LoVo (cell line): ENCODE data around the gene WDR38.

Experiments used
- DNase-seq: peaks from one replicate; pipeline ENCODE4 v3.0.0-alpha.2; 2016; ENCODE audit warnings: low spot score

WDR38 gene

GRCh38 chr9:124882231-124882630 lies 29.0 kb downstream of the WDR38 start:
- no peak for DNase-seq

- no peak for DNase-seq
Measured at GRCh38 chr9:124884376-124884775, 31.1 kb downstream of the WDR38 start.

DNA sequence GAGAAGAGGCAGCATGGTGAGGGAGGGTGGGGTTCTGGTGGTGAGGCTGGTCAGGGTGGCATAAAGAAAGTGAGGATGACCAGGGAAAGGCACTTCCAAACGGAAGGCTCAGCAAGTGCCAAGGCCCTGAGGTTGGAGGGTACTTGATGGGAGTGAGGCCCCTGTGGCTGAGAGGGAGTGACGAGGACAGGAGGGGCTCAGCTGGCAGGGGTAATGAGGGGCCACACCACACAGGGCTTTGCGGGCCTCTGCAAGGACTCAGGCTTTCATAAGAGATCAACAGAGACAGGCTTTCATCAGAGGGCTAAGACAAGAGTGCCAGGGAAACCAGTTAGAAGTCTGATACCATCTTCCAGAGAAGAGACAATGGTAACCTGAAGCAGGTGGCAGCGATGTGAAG lies 32.3 kb downstream of the WDR38 start:
- no peak for DNase-seq

GRCh38 chr9:124886461-124886860 lies 33.2 kb downstream of the WDR38 start:
- no peak for DNase-seq

GRCh38 chr9:124886866-124887492 lies 33.7 kb downstream of the WDR38 start:
- no peak for DNase-seq

GRCh38 chr9:124887832-124888231 lies 34.6 kb downstream of the WDR38 start:
- DNase-seq: no peak

- no peak for DNase-seq
Measured at GRCh38 chr9:124889006-124889405, 35.7 kb downstream of the WDR38 start.

- no peak for DNase-seq
Measured at GRCh38 chr9:124890179-124890578, 36.9 kb downstream of the WDR38 start.

DNA sequence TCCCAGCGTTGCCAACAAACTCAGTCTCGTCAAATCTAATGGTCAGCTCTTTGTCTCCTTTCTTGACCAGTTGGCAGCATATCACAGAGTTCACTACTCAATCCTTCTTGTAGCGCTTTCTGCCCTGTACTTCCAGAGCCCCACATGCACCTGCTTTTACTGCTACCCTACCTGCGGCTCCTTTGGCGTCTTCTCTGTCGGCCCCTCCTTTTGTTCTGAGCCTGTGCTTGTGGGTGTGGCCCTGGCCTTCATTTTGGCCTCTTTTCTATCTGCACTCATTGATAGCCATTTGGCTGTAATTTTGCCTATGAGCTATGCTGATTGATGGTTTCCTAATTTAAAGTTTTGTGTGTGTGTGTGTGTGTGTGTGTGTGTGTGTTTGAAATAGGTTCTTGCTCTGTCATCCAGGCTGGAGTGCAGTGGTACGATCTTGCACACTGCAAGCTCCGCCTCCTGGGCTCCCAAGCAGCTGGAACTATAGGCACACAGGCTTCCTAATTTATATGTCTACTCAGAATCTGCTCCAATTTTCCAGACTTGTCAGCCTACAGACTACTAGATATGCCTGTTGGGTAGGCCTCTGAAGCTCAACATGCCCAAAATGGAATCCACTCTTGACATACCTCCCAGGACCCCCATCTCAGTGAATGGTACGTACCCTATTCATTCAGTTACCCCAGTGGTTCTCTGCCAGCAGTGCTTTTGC lies 40.9 kb downstream of the WDR38 start:
- no peak for DNase-seq

DNA sequence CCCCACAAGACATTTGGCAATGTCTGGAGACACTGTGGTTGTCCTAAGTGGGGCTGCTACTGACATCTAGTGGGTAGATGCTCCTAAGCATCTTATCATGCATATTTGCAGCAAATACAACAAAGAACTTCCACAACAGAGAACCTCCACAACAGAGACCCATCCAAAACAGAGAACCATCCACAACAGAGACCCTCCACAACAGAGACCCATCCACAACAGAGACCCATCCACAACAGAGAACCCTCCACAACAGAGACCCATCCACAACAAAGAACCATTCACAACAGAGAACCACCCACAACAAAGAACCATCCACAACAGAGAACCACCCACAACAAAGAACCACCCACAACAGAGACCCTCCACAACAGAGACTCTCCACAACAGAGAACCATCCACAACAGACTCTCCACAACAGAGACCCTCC lies 41.5 kb downstream of the WDR38 start:
- no peak for DNase-seq

GRCh38 chr9:124897570-124898460 lies 44.6 kb downstream of the WDR38 start:
- no peak for DNase-seq

- DNase-seq: no peak
Measured at GRCh38 chr9:124899845-124900244, 46.6 kb downstream of the WDR38 start.

DNA sequence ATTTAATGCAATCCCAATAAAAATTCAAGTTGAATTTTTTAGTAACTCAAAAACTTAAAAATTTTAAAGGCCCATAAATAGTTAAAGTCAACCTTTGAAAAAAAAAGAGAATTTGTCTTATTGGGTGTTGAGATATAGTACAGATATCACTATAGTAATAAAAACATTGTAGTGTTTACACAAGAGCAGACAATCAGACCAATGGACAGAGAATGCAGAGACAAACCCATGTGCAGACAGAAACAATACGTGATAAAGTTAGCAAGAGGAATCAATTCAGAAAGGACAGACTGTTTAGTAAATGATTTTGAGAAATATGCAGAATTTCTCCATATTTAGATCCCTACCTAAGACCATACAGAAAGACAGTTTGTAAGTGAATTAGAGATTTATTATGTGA lies 53.7 kb downstream of the WDR38 start:
- DNase-seq: no peak
